Measurements from ENCODE around the gene SECTM1.

SECTM1 gene

DNA sequence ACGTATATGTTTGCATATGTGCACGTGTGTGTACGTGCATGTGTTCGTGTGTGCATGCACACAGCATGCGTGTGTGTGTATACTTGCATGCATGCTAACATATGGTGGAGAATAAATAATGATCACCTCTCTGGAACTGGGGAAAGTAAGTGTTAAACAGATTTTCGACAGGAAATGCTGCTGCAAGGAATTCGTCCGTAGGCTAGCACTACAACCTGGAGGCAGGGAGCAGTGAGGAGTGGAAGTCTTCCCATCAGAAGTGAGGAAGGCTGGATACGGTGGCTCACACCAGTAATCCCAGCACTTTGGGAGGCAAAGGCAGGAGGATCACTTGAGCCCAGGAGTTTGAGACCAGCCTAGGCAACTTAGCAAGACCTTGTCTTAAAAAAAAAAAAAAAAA, 55.3 kb downstream of the SECTM1 start:
- Histone ChIP-seq H3K9me3 (no peaks in the 10 kb centered on the region), H3K27me3 (ENCODE audit: low read depth) (no peaks in the 10 kb centered on the region), H3K36me3 (replicated peaks) (0 out of 2 replicates have a peak, but pooled peaks cover under 1% of the 10 kb centered on the region), H3K4me1 (peaks cover 7% of the 10 kb centered on the region), H3K4me3 (no peak overlapping the region)
- no peak for DNase-seq (ENCODE audit: low spot score in 2 of 2)
- in situ Hi-C loops (cut with MboI; ENCODE audit: low sequenced_read_pairs), result no loop called here

DNA sequence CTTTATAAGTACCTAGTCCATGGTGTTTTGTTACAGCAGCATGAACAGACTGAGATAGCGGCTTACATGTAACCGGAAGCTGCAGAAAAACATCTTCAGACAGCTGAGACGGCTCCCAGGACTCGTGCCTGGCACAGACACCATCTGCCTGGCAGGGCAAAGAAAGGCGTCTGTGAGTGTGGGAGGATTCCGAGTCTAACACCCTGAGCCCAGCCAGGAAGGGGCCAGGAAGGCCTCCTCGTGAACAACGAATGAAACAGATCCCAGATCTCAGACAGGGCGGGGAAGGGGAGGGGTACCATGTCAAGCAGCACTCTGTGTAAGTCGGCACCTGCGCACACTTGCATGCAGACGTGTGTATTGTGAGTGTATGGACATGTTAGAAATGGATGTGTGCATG, 55.7 kb downstream of the SECTM1 start:
- in situ Hi-C loops (cut with MboI; ENCODE audit: low sequenced_read_pairs), result no loop called here

DNA sequence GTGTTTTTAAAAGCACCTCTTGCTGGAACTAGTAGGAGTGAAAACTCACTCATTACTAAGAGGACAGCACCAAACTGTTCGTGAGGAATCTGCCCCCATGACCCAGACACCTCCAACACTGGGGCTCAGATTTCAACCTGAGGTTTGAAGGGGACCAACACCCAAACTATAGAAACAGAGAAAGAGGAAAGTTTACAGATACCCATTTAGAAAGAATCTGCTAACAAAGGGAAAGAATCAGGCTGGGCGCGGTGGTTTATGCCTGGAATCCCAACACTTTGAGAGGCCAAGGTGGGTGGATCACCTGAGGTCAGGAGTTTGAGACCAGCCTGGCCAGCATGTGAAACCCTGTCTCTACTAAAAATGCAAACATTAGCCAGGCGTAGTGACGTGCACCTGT, 56.6 kb downstream of the SECTM1 start:
- H3K27me3 ChIP-seq (ENCODE audit: low read depth), result no peaks in the 10 kb centered on the region
- in situ Hi-C loops (cut with MboI; ENCODE audit: low sequenced_read_pairs), result no loop called here
- no peak overlapping the region for H3K4me3 ChIP-seq
- peaks cover 11% of the 10 kb centered on the region for H3K4me1 ChIP-seq
- no peak for DNase-seq (ENCODE audit: low spot score in 2 of 2)
- H3K36me3 ChIP-seq (replicated peaks), result peaks cover 9% of the 10 kb centered on the region
- peaks cover 2% of the 10 kb centered on the region; the same call in 1 of the 2 replicates for H3K9me3 ChIP-seq

More for the DNA sequence above, 55.7 kb downstream of the SECTM1 start:
- Histone ChIP-seq H3K36me3 (replicated peaks) (peaks cover 3% of the 10 kb centered on the region; the same call in 1 of the 2 replicates), H3K4me1 (peaks cover 7% of the 10 kb centered on the region), H3K27me3 (ENCODE audit: low read depth) (no peaks in the 10 kb centered on the region), H3K4me3 (no peak overlapping the region), H3K9me3 (no peaks in the 10 kb centered on the region)
- no peak for DNase-seq (ENCODE audit: low spot score in 2 of 2)

DNA sequence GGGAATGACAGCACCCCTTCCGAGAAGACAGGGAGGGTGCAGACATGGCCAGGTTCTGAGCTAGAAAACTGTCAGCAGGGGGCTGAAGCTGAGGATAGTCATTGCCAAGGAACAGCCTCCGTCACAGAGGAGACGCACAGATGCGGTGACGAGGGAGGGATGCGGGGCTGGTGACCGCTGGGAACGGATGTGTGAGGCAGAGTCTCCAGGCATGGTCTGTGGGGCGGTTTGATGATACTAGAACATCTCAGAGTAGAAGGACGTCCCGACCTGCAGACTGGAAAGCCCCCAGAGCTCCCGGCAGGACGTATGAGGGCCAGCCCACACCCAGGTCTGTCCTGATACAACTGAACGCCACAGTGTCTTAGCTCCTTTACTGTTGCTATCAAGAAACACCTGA, 58.2 kb downstream of the SECTM1 start:
- DNase-seq (ENCODE audit: low spot score in 2 of 2), result no peak
- Histone ChIP-seq H3K9me3 (peaks cover 2% of the 10 kb centered on the region; the same call in 1 of the 2 replicates), H3K4me3 (no peak overlapping the region), H3K27me3 (ENCODE audit: low read depth) (no peaks in the 10 kb centered on the region), H3K4me1 (peaks cover 18% of the 10 kb centered on the region), H3K36me3 (replicated peaks) (peaks cover 25% of the 10 kb centered on the region)
- in situ Hi-C loops (cut with MboI; ENCODE audit: low sequenced_read_pairs), result no loop called here

DNA sequence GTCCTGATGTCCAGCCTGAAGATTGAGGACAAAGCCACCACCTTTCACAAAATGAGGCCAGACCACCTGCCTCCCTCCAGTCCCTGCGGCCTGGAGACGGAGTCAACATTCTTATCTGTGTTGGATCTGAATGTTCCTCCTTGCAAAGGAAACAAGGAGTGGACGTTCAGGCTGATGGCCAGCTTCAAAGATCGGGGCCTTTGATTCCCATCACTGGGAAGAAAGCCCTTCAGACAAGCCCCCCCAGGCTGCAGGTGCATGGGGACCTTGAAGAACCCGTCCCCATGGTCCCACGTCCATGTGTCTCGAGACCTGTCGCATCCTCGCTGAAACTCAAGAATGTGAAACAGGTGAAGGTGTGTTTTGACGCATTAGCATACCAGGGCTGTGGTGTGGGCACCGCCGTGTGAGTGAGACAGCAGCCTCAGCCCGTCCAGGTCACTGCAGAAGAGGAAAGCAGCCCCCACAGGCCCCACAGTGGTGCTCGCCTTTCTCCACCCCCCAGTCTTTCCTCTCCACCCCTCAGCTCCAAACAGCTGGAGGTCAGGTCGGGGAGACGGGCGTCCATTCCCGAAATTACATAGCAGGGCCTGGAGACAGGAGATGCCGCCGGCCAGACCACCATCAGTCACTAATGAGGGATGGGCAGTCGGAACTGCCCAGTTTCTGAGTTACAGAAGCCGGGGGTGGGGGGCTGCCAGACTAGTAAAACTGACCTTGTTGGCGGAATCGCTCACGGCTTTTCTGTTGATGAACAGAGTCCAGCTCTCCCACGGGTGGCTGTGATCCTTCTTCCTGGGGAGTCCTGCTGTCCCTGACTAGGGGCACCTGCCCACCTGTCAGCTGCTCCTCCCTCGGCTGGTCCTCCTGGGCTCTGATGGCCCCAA, 59.2 kb downstream of the SECTM1 start:
- H3K27me3 ChIP-seq (ENCODE audit: low read depth), result no peaks in the 10 kb centered on the region
- peaks cover 18% of the 10 kb centered on the region for H3K4me1 ChIP-seq
- no peak for DNase-seq (ENCODE audit: low spot score in 2 of 2)
- in situ Hi-C loops (cut with MboI; ENCODE audit: low sequenced_read_pairs), result no loop called here
- H3K36me3 ChIP-seq (replicated peaks), result peaks cover 34% of the 10 kb centered on the region
- peak overlapping the region; percentile 95 for H3K4me3 ChIP-seq
- peaks cover 2% of the 10 kb centered on the region; the same call in 1 of the 2 replicates for H3K9me3 ChIP-seq

DNA sequence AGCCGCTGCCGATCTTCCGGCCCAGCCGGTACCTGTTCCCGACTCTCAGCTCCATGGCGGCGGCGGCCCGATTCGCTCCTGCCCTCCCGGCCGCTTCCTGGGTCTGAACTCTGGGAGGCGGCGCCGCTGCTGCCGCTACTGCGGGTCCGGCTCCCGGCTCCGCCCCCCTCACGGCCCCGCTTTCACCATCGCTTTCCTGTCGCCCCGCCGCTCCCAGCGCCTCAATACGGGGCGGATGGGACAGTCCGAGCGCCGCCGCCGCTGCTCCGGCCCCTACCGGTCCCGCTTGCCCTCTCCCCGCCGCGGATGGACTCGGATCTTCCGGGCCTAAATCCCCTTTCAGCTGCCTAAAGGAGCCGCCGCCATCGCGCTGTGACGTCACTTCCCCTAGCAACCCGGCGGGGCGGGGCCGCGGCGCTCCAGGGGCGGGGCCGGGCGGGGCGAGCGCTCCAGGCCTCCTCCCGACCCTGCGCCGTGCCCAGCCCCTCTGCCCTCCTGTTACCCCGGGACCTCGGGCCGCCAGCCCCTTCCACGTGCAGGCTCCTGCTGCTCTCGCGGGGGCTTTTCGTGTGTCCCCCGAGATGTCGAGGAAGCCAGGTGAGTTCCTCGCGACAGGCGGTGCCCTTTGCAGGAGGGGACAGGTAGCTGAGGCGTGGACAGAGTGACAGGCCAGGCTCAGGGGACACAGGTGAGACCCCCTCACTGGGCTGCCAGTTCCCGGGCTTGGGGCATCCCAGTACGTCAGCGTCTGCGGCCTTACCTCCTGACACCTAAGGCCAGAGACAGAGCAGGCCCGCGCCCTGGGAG, 60.0 kb downstream of the SECTM1 start, which contains the start of gene CSNK1D:
TSS of gene CSNK1D (minus strand) at position 374 of the 807 bp plus-strand sequence. CDS start at position 55, 319 bp downstream.
- peak; percentile 77 to 95 for DNase-seq (ENCODE audit: low spot score in 2 of 2)
- Histone ChIP-seq H3K36me3 (replicated peaks) (peaks cover 39% of the 10 kb centered on the region), H3K9me3 (peaks cover 2% of the 10 kb centered on the region; the same call in 1 of the 2 replicates), H3K27me3 (ENCODE audit: low read depth) (no peaks in the 10 kb centered on the region), H3K4me1 (peaks cover 18% of the 10 kb centered on the region), H3K4me3 (peak within 1 kb of the TSS; percentile 95)
- in situ Hi-C loops (cut with MboI; ENCODE audit: low sequenced_read_pairs), result no loop called here

DNA sequence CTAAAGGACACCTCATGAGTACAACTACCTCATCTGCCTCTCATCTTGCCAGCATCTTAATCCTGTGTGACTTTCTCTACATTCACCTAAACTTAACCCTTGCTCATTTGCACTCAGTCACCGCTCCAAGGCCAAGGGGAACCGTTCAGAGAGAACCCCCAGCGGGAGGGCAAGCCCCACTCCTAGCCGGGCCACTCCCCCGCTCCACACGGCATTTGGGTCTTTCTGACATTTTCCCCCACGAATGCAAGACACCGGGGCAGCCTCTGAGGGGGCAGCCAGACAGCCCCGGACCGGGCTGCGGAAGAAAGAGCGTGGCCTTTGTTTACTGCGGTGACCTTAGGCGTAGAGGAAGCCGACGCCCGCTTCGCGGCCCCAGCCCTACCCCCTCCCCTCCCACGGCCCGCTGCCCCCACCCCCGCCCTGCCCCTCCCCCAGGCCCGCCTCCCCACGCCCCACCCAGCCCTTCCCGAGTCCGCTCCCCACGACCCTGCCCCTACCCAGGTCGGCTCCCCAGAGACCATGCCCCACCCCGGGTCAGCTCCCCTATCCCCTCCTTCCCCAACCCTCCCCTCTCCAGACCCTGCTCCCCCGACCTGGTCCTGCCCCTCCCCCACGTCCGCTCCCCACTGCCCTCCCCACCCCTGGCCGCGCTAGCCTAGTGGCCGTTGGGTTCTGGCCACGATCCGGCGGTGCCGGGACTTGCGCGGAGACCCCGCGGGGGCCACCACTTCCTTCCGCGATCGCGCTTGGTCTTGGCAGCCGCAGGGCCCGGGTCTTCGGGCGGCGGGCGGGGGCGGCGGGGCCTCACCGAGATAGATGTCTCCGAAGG, 60.9 kb downstream of the SECTM1 start:
- in situ Hi-C loops (cut with MboI; ENCODE audit: low sequenced_read_pairs), result no loop called here
- peaks cover 2% of the 10 kb centered on the region; the same call in 1 of the 2 replicates for H3K9me3 ChIP-seq
- peaks cover 47% of the 10 kb centered on the region for H3K36me3 ChIP-seq (replicated peaks)
- no peaks in the 10 kb centered on the region for H3K27me3 ChIP-seq (ENCODE audit: low read depth)
- peak overlapping the region; percentile 95 for H3K4me3 ChIP-seq
- peaks cover 18% of the 10 kb centered on the region for H3K4me1 ChIP-seq
- DNase-seq (ENCODE audit: low spot score in 2 of 2), result peak in 1 of 2 experiments; percentile 60

DNA sequence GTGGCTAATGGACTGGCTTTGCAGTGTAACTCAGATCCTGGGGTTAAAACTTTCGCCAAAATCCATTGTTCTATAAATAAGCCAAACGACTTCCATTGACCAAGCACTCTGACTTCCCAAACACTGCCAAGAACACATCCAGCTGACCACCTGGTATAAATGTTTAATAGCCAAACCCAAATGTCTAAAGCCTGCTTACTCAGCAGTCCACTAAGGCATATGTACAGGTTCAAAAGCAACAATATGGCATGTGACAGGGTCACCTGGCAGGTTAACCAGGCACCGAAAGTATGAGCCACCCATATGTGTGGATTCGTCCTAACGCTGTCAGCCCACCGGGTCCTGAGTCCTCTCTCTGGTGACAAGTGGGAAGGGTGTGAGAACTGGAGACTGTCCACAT, 62.2 kb downstream of the SECTM1 start:
- in situ Hi-C loops (cut with MboI; ENCODE audit: low sequenced_read_pairs), result no loop called here
- Histone ChIP-seq H3K9me3 (peaks cover 2% of the 10 kb centered on the region; the same call in 1 of the 2 replicates), H3K4me3 (peak overlapping the region; percentile 95; the same call in 1 of the 2 replicates), H3K4me1 (peaks cover 18% of the 10 kb centered on the region), H3K36me3 (replicated peaks) (peaks cover 59% of the 10 kb centered on the region), H3K27me3 (ENCODE audit: low read depth) (no peaks in the 10 kb centered on the region)
- no peak for DNase-seq (ENCODE audit: low spot score in 2 of 2)

Data from HAP-1 (cell line).